ENCODE results near the gene RASGRF1. TPM values are rescaled to one million over a fixed set of nuclear protein-coding genes. Genes with fewer than 3 reads are reported as not detected.

The RASGRF1 gene
- total and polyA plus RNA-seq, 4 donors = 0.13 to 0.15 TPM; not detected in 2

DNA sequence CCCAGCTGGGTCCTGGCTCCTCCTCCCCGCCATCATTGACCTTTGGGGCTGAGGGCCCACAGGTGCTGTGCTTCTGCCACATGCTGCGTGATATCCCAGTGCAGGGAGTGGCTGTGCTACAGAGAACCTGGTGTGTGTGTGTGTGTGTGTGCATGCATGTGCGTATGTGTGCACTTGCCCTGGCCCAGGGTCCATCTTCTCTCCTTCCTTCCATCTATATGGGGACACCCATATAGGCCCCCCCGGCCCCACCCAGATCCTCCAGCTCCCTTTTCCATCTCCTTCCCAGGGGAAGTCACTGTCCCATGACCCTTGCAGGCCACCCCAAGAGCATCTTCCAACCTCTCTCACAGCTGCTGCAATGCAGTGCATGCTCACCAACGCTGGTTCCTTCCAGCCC is 12.6 kb downstream of the RASGRF1 start:
- intact Hi-C loops (cut with DNase I) = no loop called here
- Histone ChIP-seq H3K27ac (ENCODE audit: low read depth in 1 of 2, low read length in 2 of 2) (no peak overlapping the region), H3K9me3 (ENCODE audit: control insufficient read depth, low read length) (no peaks in the 10 kb centered on the region), H3K36me3 (ENCODE audit: control insufficient read depth in 1 of 2, insufficient read depth in 2 of 2, low read length in 1 of 2) (no peaks in the 10 kb centered on the region), H3K27me3 (ENCODE audit: control insufficient read depth in 1 of 2, insufficient read depth in 2 of 2, low read length in 1 of 2) (no peaks in the 10 kb centered on the region), H3K4me1 (ENCODE audit: control insufficient read depth in 1 of 2, insufficient read depth in 2 of 2, low read length in 2 of 2) (no peaks in the 10 kb centered on the region), H3K4me3 (ENCODE audit: low read length in 2 of 2) (no peak overlapping the region)
- ATAC-seq (ENCODE audit: low FRiP score) (no peak), DNase-seq (peak in 1 of 2 donors; percentile 25)
- 92% methylated on average over 4 to 5 of the region's 5 CpGs for WGBS, 2 donors

GRCh38 chr15:79076661-79077060 is 13.9 kb downstream of the RASGRF1 start:
- DNase-seq (peak in 1 of 2 donors; percentile 15), ATAC-seq (ENCODE audit: low FRiP score) (no peak)
- Histone ChIP-seq H3K36me3 (ENCODE audit: control insufficient read depth in 1 of 2, insufficient read depth in 2 of 2, low read length in 1 of 2) (no peaks in the 10 kb centered on the region), H3K4me1 (ENCODE audit: control insufficient read depth in 1 of 2, insufficient read depth in 2 of 2, low read length in 2 of 2) (no peaks in the 10 kb centered on the region), H3K9me3 (ENCODE audit: control insufficient read depth, low read length) (no peaks in the 10 kb centered on the region), H3K27me3 (ENCODE audit: control insufficient read depth in 1 of 2, insufficient read depth in 2 of 2, low read length in 1 of 2) (no peaks in the 10 kb centered on the region), H3K27ac (ENCODE audit: low read depth in 1 of 2, low read length in 2 of 2) (no peak overlapping the region), H3K4me3 (ENCODE audit: low read length in 2 of 2) (no peak overlapping the region)
- intact Hi-C loops (cut with DNase I) = no loop called here
- WGBS, 2 donors = 73 to 83% methylated on average over 6 of the region's 6 CpGs

- intact Hi-C loops (cut with DNase I) = no loop called here
- 97 to 98% methylated on average over 2 of the region's 2 CpGs for WGBS, 2 donors
- peak in 1 of 2 donors; percentile 45 for DNase-seq
Observed at GRCh38 chr15:79075256-79075655, 15.3 kb downstream of the RASGRF1 start.

GRCh38 chr15:79073336-79073735 is 17.2 kb downstream of the RASGRF1 start:
- Histone ChIP-seq H3K4me3 (ENCODE audit: low read length in 2 of 2) (no peak overlapping the region), H3K27ac (ENCODE audit: low read depth in 1 of 2, low read length in 2 of 2) (no peak overlapping the region), H3K36me3 (ENCODE audit: control insufficient read depth in 1 of 2, insufficient read depth in 2 of 2, low read length in 1 of 2) (no peaks in the 10 kb centered on the region), H3K9me3 (ENCODE audit: control insufficient read depth, low read length) (no peaks in the 10 kb centered on the region), H3K27me3 (ENCODE audit: control insufficient read depth in 1 of 2, insufficient read depth in 2 of 2, low read length in 1 of 2) (no peaks in the 10 kb centered on the region), H3K4me1 (ENCODE audit: control insufficient read depth in 1 of 2, insufficient read depth in 2 of 2, low read length in 2 of 2) (no peaks in the 10 kb centered on the region)
- 88 to 90% methylated on average over 9 of the region's 9 CpGs for WGBS, 2 donors
- intact Hi-C loops (cut with DNase I) = no loop called here
- ATAC-seq (ENCODE audit: low FRiP score) = no peak
- DNase-seq = peak in 1 of 2 donors; percentile 19

More at GRCh38 chr15:79075256-79075655, 15.3 kb downstream of the RASGRF1 start:
- Histone ChIP-seq H3K9me3 (ENCODE audit: control insufficient read depth, low read length) (no peaks in the 10 kb centered on the region), H3K27me3 (ENCODE audit: control insufficient read depth in 1 of 2, insufficient read depth in 2 of 2, low read length in 1 of 2) (no peaks in the 10 kb centered on the region), H3K27ac (ENCODE audit: low read depth in 1 of 2, low read length in 2 of 2) (no peak overlapping the region), H3K4me3 (ENCODE audit: low read length in 2 of 2) (no peak overlapping the region), H3K4me1 (ENCODE audit: control insufficient read depth in 1 of 2, insufficient read depth in 2 of 2, low read length in 2 of 2) (no peaks in the 10 kb centered on the region), H3K36me3 (ENCODE audit: control insufficient read depth in 1 of 2, insufficient read depth in 2 of 2, low read length in 1 of 2) (no peaks in the 10 kb centered on the region)
- no peak for ATAC-seq (ENCODE audit: low FRiP score)

DNA sequence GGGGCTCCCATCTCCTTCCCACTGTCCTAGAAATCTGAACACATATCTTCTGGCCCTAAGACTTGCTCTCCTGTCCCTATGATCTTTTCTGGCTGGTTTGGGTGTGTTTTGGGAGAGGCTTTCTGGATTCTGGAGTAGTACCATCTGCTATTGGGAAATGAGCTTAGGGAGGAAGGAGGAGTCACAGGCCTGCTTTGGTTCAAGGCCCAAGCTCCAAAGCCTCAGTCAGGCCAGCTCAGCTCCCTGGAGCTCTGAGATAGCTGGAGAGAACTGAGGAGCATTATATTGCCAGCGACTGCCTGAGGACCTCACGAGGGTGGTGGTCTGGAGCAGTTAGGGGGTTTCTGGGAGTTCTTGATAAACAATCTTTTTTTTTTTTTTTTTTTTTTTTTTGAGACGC is 18.7 kb downstream of the RASGRF1 start:
- Histone ChIP-seq H3K36me3 (ENCODE audit: control insufficient read depth in 1 of 2, insufficient read depth in 2 of 2, low read length in 1 of 2) (no peaks in the 10 kb centered on the region), H3K4me3 (ENCODE audit: low read length in 2 of 2) (no peak overlapping the region), H3K9me3 (ENCODE audit: control insufficient read depth, low read length) (no peaks in the 10 kb centered on the region), H3K27ac (ENCODE audit: low read depth in 1 of 2, low read length in 2 of 2) (no peak overlapping the region), H3K4me1 (ENCODE audit: control insufficient read depth in 1 of 2, insufficient read depth in 2 of 2, low read length in 2 of 2) (no peaks in the 10 kb centered on the region), H3K27me3 (ENCODE audit: control insufficient read depth in 1 of 2, insufficient read depth in 2 of 2, low read length in 1 of 2) (no peaks in the 10 kb centered on the region)
- peak; percentile 80 for ATAC-seq (ENCODE audit: low FRiP score)
- intact Hi-C loops (cut with DNase I) = no loop called here
- DNase-seq = peak in 1 of 2 donors; percentile 40
- WGBS, 2 donors = 75 to 82% methylated on average over 2 to 3 of the region's 3 CpGs

- H3K4me3 ChIP-seq (ENCODE audit: low read length in 2 of 2) = no peak overlapping the region
- no peak for DNase-seq
- H3K4me1 ChIP-seq (ENCODE audit: control insufficient read depth in 1 of 2, insufficient read depth in 2 of 2, low read length in 2 of 2) = no peaks in the 10 kb centered on the region
- intact Hi-C loops (cut with DNase I) = no loop called here
- H3K27me3 ChIP-seq (ENCODE audit: control insufficient read depth in 1 of 2, insufficient read depth in 2 of 2, low read length in 1 of 2) = no peaks in the 10 kb centered on the region
- no peaks in the 10 kb centered on the region for H3K36me3 ChIP-seq (ENCODE audit: control insufficient read depth in 1 of 2, insufficient read depth in 2 of 2, low read length in 1 of 2)
- no peak overlapping the region for H3K27ac ChIP-seq (ENCODE audit: low read depth in 1 of 2, low read length in 2 of 2)
- no peaks in the 10 kb centered on the region for H3K9me3 ChIP-seq (ENCODE audit: control insufficient read depth, low read length)
- 95% methylated on average over 2 of the region's 2 CpGs for WGBS, 2 donors
- ATAC-seq (ENCODE audit: low FRiP score) = no peak
Observed at GRCh38 chr15:79068790-79069189, 21.8 kb downstream of the RASGRF1 start.

GRCh38 chr15:79067969-79068368 is 22.6 kb downstream of the RASGRF1 start:
- Histone ChIP-seq H3K27ac (ENCODE audit: low read depth in 1 of 2, low read length in 2 of 2) (no peak overlapping the region), H3K36me3 (ENCODE audit: control insufficient read depth in 1 of 2, insufficient read depth in 2 of 2, low read length in 1 of 2) (no peaks in the 10 kb centered on the region), H3K4me3 (ENCODE audit: low read length in 2 of 2) (no peak overlapping the region), H3K4me1 (ENCODE audit: control insufficient read depth in 1 of 2, insufficient read depth in 2 of 2, low read length in 2 of 2) (no peaks in the 10 kb centered on the region), H3K9me3 (ENCODE audit: control insufficient read depth, low read length) (no peaks in the 10 kb centered on the region), H3K27me3 (ENCODE audit: control insufficient read depth in 1 of 2, insufficient read depth in 2 of 2, low read length in 1 of 2) (no peaks in the 10 kb centered on the region)
- intact Hi-C loops (cut with DNase I) = no loop called here
- DNase-seq (no peak), ATAC-seq (ENCODE audit: low FRiP score) (no peak)
- WGBS, 2 donors = 65 to 72% methylated on average over 3 of the region's 3 CpGs

- H3K4me3 ChIP-seq (ENCODE audit: low read length in 2 of 2) = no peak overlapping the region
- WGBS, 2 donors = 74 to 79% methylated on average over 8 of the region's 8 CpGs
- ATAC-seq (ENCODE audit: low FRiP score) (no peak), DNase-seq (no peak)
- intact Hi-C loops (cut with DNase I) = no loop called here
- H3K9me3 ChIP-seq (ENCODE audit: control insufficient read depth, low read length) = no peaks in the 10 kb centered on the region
- H3K36me3 ChIP-seq (ENCODE audit: control insufficient read depth in 1 of 2, insufficient read depth in 2 of 2, low read length in 1 of 2) = no peaks in the 10 kb centered on the region
- no peaks in the 10 kb centered on the region for H3K27me3 ChIP-seq (ENCODE audit: control insufficient read depth in 1 of 2, insufficient read depth in 2 of 2, low read length in 1 of 2)
- no peaks in the 10 kb centered on the region for H3K4me1 ChIP-seq (ENCODE audit: control insufficient read depth in 1 of 2, insufficient read depth in 2 of 2, low read length in 2 of 2)
- H3K27ac ChIP-seq (ENCODE audit: low read depth in 1 of 2, low read length in 2 of 2) = no peak overlapping the region
Observed at GRCh38 chr15:79067072-79067833, 23.3 kb downstream of the RASGRF1 start.

- Histone ChIP-seq H3K4me1 (ENCODE audit: control insufficient read depth in 1 of 2, insufficient read depth in 2 of 2, low read length in 2 of 2) (no peaks in the 10 kb centered on the region), H3K4me3 (ENCODE audit: low read length in 2 of 2) (no peak overlapping the region), H3K27ac (ENCODE audit: low read depth in 1 of 2, low read length in 2 of 2) (no peak overlapping the region), H3K36me3 (ENCODE audit: control insufficient read depth in 1 of 2, insufficient read depth in 2 of 2, low read length in 1 of 2) (no peaks in the 10 kb centered on the region), H3K27me3 (ENCODE audit: control insufficient read depth in 1 of 2, insufficient read depth in 2 of 2, low read length in 1 of 2) (no peaks in the 10 kb centered on the region), H3K9me3 (ENCODE audit: control insufficient read depth, low read length) (no peaks in the 10 kb centered on the region)
- ATAC-seq (ENCODE audit: low FRiP score) (no peak), DNase-seq (no peak)
- intact Hi-C loops (cut with DNase I) = no loop called here
- WGBS, 2 donors = 73 to 86% methylated on average over 6 of the region's 6 CpGs
Observed at GRCh38 chr15:79066391-79067071, 24.0 kb downstream of the RASGRF1 start.

All from aorta (tissue), 5 donors.